WERI-Rb-1 (cell line): ENCODE data around the gene SH3RF2.

Experiments used
- DNase-seq: peaks from one replicate; pipeline ENCODE4 v3.0.0-alpha.2; 2020
- H3K27ac ChIP-seq: fragments of 250-450 bp; sonication (Bioruptor Pico); 2 replicates; pipeline ENCODE4 v1.5.1; 2020; ENCODE audit warnings: mild to moderate bottlenecking, moderate library complexity
- H3K27me3 ChIP-seq: fragments of 250-450 bp; sonication (Bioruptor Pico); 2 replicates; pipeline ENCODE4 v1.5.1; 2021; ENCODE audit warnings: mild to moderate bottlenecking, low read depth, moderate library complexity; ENCODE audit not compliant: insufficient read depth, severe bottlenecking
- H3K36me3 ChIP-seq: fragments of 250-450 bp; sonication (Bioruptor Pico); 2 replicates; pipeline ENCODE4 v1.5.1; 2020; ENCODE audit warnings: mild to moderate bottlenecking, moderate library complexity
- H3K4me3 ChIP-seq: 2 replicates; pipeline ENCODE4 v1.5.1; 2011; ENCODE audit warnings: low read depth, mild to moderate bottlenecking, control low read depth, low read length
- H3K9me3 ChIP-seq: fragments of 250-450 bp; sonication (Bioruptor Pico); 2 replicates; pipeline ENCODE4 v1.5.1; 2021; ENCODE audit warnings: mild to moderate bottlenecking, moderate library complexity; ENCODE audit not compliant: severe bottlenecking
- CTCF ChIP-seq: IDR thresholded peaks from 2 replicates; pipeline ENCODE4 v1.5.1; 2011; ENCODE audit warnings: low read depth, mild to moderate bottlenecking, control low read depth, inconsistent platforms, low read length

Gene SH3RF2

GRCh38 chr5:145924849-145925248, 11.5 kb upstream of the SH3RF2 start:
- no peak for DNase-seq
- Histone ChIP-seq H3K4me3 (no peak overlapping the region), H3K9me3 (no peaks in the 10 kb centered on the region), H3K36me3 (no peaks in the 10 kb centered on the region), H3K27ac (no peak overlapping the region), H3K27me3 (no peaks in the 10 kb centered on the region)
- TF ChIP-seq CTCF: no peak

- Histone ChIP-seq H3K36me3 (no peaks in the 10 kb centered on the region), H3K27me3 (no peaks in the 10 kb centered on the region), H3K9me3 (no peaks in the 10 kb centered on the region), H3K27ac (no peak overlapping the region), H3K4me3 (no peak overlapping the region)
- TF ChIP-seq CTCF: no peak
- no peak for DNase-seq
Measured at GRCh38 chr5:145925353-145925752, 11.0 kb upstream of the SH3RF2 start.

- Histone ChIP-seq H3K4me3 (no peak overlapping the region), H3K9me3 (no peaks in the 10 kb centered on the region), H3K27me3 (no peaks in the 10 kb centered on the region), H3K27ac (no peak overlapping the region), H3K36me3 (no peaks in the 10 kb centered on the region)
- no peak for TF ChIP-seq CTCF
- no peak for DNase-seq
Measured at GRCh38 chr5:145925803-145926202, 10.6 kb upstream of the SH3RF2 start.

GRCh38 chr5:145931718-145932117, 4.7 kb upstream of the SH3RF2 start:
- H3K4me3 ChIP-seq: no peak overlapping the region
- H3K27ac ChIP-seq: no peak overlapping the region
- H3K9me3 ChIP-seq: no peaks in the 10 kb centered on the region
- TF ChIP-seq CTCF: no peak
- H3K27me3 ChIP-seq: no peaks in the 10 kb centered on the region
- no peak for DNase-seq
- H3K36me3 ChIP-seq: no peaks in the 10 kb centered on the region

GRCh38 chr5:145934276-145934675, 2.1 kb upstream of the SH3RF2 start:
- no peak overlapping the region for H3K4me3 ChIP-seq
- no peak overlapping the region for H3K27ac ChIP-seq
- no peak for TF ChIP-seq CTCF
- H3K27me3 ChIP-seq: no peaks in the 10 kb centered on the region
- DNase-seq: no peak
- no peaks in the 10 kb centered on the region for H3K9me3 ChIP-seq
- no peaks in the 10 kb centered on the region for H3K36me3 ChIP-seq

- no peak overlapping the region for H3K4me3 ChIP-seq
- DNase-seq: no peak
- no peaks in the 10 kb centered on the region for H3K9me3 ChIP-seq
- H3K27ac ChIP-seq: no peak overlapping the region
- no peaks in the 10 kb centered on the region for H3K27me3 ChIP-seq
- no peak for TF ChIP-seq CTCF
- no peaks in the 10 kb centered on the region for H3K36me3 ChIP-seq
Measured at GRCh38 chr5:145937432-145938250, 1.3 kb downstream of the SH3RF2 start.
